MM.1S (cell line): ENCODE data around the gene UGT1A10.

ENCODE experiments used
- DNase-seq: peaks from one replicate; pipeline ENCODE4 v3.0.0-alpha.2; 2015
- H2AFZ ChIP-seq: fragments of 300-600 bp; sonication (generic); 2 replicates; pipeline ENCODE4 v1.6.0; 2016; ENCODE audit warnings: antibody characterized with exemption, low read length
- H3F3A ChIP-seq: fragments of 300-600 bp; sonication (generic); 2 replicates; pipeline ENCODE4 v1.6.1; 2016; ENCODE audit warnings: mild to moderate bottlenecking, antibody characterized with exemption, low read length, moderate library complexity, mixed read lengths; ENCODE audit not compliant: insufficient read depth
- H3K27ac ChIP-seq: fragments of 300-600 bp; sonication (generic); 2 replicates; pipeline ENCODE4 v1.5.1; 2016; ENCODE audit warnings: mild to moderate bottlenecking, low read length
- H3K27me3 ChIP-seq: fragments of 300-600 bp; sonication (generic); replicated peaks from 2 replicates; pipeline ENCODE4 v1.6.0; 2016; ENCODE audit warnings: low read length; ENCODE audit not compliant: insufficient read depth
- H3K36me3 ChIP-seq: fragments of 300-600 bp; sonication (generic); replicated peaks from 2 replicates; pipeline ENCODE4 v1.6.1; 2016; ENCODE audit warnings: mild to moderate bottlenecking, low read length, mixed read lengths; ENCODE audit not compliant: insufficient read depth
- H3K4me1 ChIP-seq: fragments of 300-600 bp; sonication (generic); 2 replicates; pipeline ENCODE4 v1.6.1; 2016; ENCODE audit warnings: low read length, mixed read lengths
- H3K4me2 ChIP-seq: fragments of 300-600 bp; sonication (generic); 2 replicates; pipeline ENCODE4 v1.6.0; 2016; ENCODE audit warnings: low read depth, low read length
- H3K4me3 ChIP-seq: fragments of 300-600 bp; sonication (generic); 2 replicates; pipeline ENCODE4 v1.5.1; 2016; ENCODE audit warnings: low read length, mixed read lengths
- H3K79me2 ChIP-seq: fragments of 300-600 bp; sonication (generic); 2 replicates; pipeline ENCODE4 v1.6.1; 2016; ENCODE audit warnings: mixed run types, low read length, mixed read lengths
- H3K9ac ChIP-seq: fragments of 300-600 bp; sonication (generic); 2 replicates; pipeline ENCODE4 v1.6.1; 2016; ENCODE audit warnings: low read length, mixed read lengths
- H3K9me2 ChIP-seq: fragments of 300-600 bp; sonication (generic); replicated peaks from 2 replicates; pipeline ENCODE4 v1.6.1; 2016; ENCODE audit warnings: mild to moderate bottlenecking, low read length, mixed read lengths; ENCODE audit not compliant: insufficient read depth
- H3K9me3 ChIP-seq: fragments of 300-600 bp; sonication (generic); replicated peaks from 2 replicates; pipeline ENCODE4 v1.6.1; 2016; ENCODE audit warnings: mild to moderate bottlenecking, low read length, mixed read lengths; ENCODE audit not compliant: insufficient read depth
- H4K20me1 ChIP-seq: fragments of 300-600 bp; sonication (generic); 2 replicates; pipeline ENCODE4 v1.6.1; 2016; ENCODE audit warnings: mild to moderate bottlenecking, low read length, moderate library complexity, mixed read lengths; ENCODE audit not compliant: insufficient read depth
- EZH2 ChIP-seq: fragments of 300-600 bp; sonication (generic); optimal IDR thresholded peaks from 2 replicates; pipeline ENCODE3; 2017; ENCODE audit warnings: low read depth, mild to moderate bottlenecking, antibody characterized with exemption, low read length, mixed read lengths
- EZH2phosphoT487 ChIP-seq: fragments of 300-600 bp; sonication (generic); IDR thresholded peaks from 2 replicates; pipeline ENCODE4 v1.6.1; 2018; ENCODE audit warnings: antibody characterized with exemption, low read length
- TF ChIP-seq, protein P1 (sequence below): fragments of 300-600 bp; sonication (generic); IDR thresholded peaks from 2 replicates; pipeline ENCODE4 v1.5.1; 2016; ENCODE audit warnings: antibody characterized with exemption, low read length, mixed read lengths

The UGT1A10 gene

GRCh38 chr2:233676046-233676445 is 39.8 kb downstream of the UGT1A10 start:
- H3K4me3 ChIP-seq: no peak overlapping the region
- no peaks in the 10 kb centered on the region for H3K9me2 ChIP-seq
- no peaks in the 10 kb centered on the region for H3K27me3 ChIP-seq
- H3F3A ChIP-seq: no peaks in the 10 kb centered on the region
- H3K4me2 ChIP-seq: no peak overlapping the region
- no peaks in the 10 kb centered on the region for H4K20me1 ChIP-seq
- H3K79me2 ChIP-seq: no peaks in the 10 kb centered on the region
- H3K36me3 ChIP-seq: no peaks in the 10 kb centered on the region
- DNase-seq: no peak
- no peak overlapping the region for H3K27ac ChIP-seq
- TF ChIP-seq, protein P1, sequence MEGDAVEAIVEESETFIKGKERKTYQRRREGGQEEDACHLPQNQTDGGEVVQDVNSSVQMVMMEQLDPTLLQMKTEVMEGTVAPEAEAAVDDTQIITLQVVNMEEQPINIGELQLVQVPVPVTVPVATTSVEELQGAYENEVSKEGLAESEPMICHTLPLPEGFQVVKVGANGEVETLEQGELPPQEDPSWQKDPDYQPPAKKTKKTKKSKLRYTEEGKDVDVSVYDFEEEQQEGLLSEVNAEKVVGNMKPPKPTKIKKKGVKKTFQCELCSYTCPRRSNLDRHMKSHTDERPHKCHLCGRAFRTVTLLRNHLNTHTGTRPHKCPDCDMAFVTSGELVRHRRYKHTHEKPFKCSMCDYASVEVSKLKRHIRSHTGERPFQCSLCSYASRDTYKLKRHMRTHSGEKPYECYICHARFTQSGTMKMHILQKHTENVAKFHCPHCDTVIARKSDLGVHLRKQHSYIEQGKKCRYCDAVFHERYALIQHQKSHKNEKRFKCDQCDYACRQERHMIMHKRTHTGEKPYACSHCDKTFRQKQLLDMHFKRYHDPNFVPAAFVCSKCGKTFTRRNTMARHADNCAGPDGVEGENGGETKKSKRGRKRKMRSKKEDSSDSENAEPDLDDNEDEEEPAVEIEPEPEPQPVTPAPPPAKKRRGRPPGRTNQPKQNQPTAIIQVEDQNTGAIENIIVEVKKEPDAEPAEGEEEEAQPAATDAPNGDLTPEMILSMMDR: no peak
- TF ChIP-seq EZH2phosphoT487 (no peak), EZH2 (no peak)
- H2AFZ ChIP-seq: no peak overlapping the region
- no peak overlapping the region for H3K9ac ChIP-seq
- no peaks in the 10 kb centered on the region for H3K4me1 ChIP-seq
- no peaks in the 10 kb centered on the region for H3K9me3 ChIP-seq

DNA sequence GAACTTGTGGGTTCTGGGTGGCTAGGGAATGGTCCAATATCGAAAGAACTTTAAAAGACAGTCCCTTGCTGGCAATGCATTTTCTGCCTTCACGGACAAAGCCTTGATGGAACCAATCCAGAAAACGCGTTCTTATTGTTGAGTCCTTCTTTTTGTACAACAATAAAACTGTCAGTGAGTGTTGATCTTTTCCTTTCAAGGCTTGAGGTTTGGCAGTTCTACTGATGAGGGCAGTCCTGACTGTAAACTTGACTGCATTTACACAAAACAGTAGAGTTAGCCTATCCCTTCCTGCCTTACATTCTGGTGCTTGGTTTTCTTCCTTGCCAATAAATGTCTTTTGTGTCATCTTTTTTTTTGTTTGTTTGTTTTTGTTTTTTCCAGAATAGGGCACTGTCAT is 42.9 kb downstream of the UGT1A10 start:
- Histone ChIP-seq H3K79me2 (no peaks in the 10 kb centered on the region), H3F3A (no peaks in the 10 kb centered on the region)
- no peak for DNase-seq

DNA sequence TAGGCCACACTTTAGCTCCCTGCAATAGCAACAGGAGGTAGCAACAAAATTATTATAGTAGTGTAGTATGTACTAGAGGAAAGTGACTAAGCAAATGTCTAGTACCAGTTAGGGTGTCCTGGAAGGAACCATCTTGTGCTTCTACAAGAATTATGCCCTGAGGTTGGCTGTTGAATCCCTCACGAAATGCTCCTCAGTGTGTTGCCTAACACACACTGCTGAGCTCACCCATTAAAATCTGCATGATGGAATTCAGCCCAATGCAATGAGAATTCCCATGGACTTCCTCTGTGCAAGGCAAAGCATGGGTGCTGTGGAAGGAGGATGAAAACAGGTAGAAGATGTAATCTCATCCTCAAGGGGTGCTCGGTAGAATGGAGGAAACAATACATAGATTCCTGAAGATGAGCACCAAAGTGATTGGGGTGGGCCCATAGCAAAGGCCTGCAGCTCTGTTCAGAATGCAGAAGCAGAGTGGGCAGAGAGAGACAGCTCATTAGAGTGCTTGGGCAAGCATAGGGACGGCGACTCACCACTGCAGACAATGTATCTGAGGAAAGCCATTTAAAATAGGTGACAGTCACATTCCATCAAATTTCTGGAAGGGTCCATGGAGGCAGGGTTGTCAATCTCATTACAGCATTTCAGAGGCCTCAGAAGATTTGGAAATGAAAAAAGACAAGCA is 44.3 kb downstream of the UGT1A10 start:
- no peak for TF ChIP-seq EZH2
- TF ChIP-seq, protein P1: no peak
- TF ChIP-seq EZH2phosphoT487: no peak
- H3K9me2 ChIP-seq: no peaks in the 10 kb centered on the region
- H3K27ac ChIP-seq: no peak overlapping the region
- H3K9me3 ChIP-seq: no peaks in the 10 kb centered on the region
- no peaks in the 10 kb centered on the region for H3F3A ChIP-seq
- H3K9ac ChIP-seq: no peak overlapping the region
- no peak overlapping the region for H3K4me2 ChIP-seq
- H3K27me3 ChIP-seq: no peaks in the 10 kb centered on the region
- no peak overlapping the region for H2AFZ ChIP-seq
- DNase-seq: no peak
- H3K4me1 ChIP-seq: 0 out of 2 replicates have a peak, but pooled peaks cover 5% of the 10 kb centered on the region
- no peak overlapping the region for H3K4me3 ChIP-seq
- no peaks in the 10 kb centered on the region for H4K20me1 ChIP-seq
- no peaks in the 10 kb centered on the region for H3K79me2 ChIP-seq
- no peaks in the 10 kb centered on the region for H3K36me3 ChIP-seq

More for the DNA sequence above, 42.9 kb downstream of the UGT1A10 start:
- H3K9ac ChIP-seq: no peak overlapping the region
- H3K36me3 ChIP-seq: no peaks in the 10 kb centered on the region
- H4K20me1 ChIP-seq: no peaks in the 10 kb centered on the region
- H3K4me3 ChIP-seq: no peak overlapping the region
- no peaks in the 10 kb centered on the region for H3K9me2 ChIP-seq
- 0 out of 2 replicates have a peak, but pooled peaks cover 5% of the 10 kb centered on the region for H3K4me1 ChIP-seq
- no peaks in the 10 kb centered on the region for H3K27me3 ChIP-seq
- no peak overlapping the region for H2AFZ ChIP-seq
- no peak overlapping the region for H3K4me2 ChIP-seq
- H3K27ac ChIP-seq: no peak overlapping the region
- no peaks in the 10 kb centered on the region for H3K9me3 ChIP-seq
- TF ChIP-seq EZH2phosphoT487 (no peak), EZH2 (no peak)
- TF ChIP-seq, protein P1: no peak
